Neural cell (in vitro differentiated cells): ENCODE results near the gene CRIM1. TPM values are rescaled to one million over a fixed set of nuclear protein-coding genes. Genes with fewer than 3 reads are reported as not detected.

Experiments used
- H2AFZ ChIP-seq: fragments of 200-600, 300-800 bp; sonication (generic), shearing (Covaris generic); 2 replicates; pipeline ENCODE4 v1.6.0; 2014; ENCODE audit warnings: low read depth, mild to moderate bottlenecking, antibody characterized with exemption, low read length, moderate library complexity
- H3F3A ChIP-seq: fragments of 200-600 bp; shearing (Covaris generic); 2 replicates; pipeline ENCODE4 v1.6.1; 2016; ENCODE audit warnings: mild to moderate bottlenecking, moderate library complexity, mixed read lengths, antibody characterized with exemption, low read length; ENCODE audit not compliant: insufficient read depth, poor library complexity, severe bottlenecking
- H3K27ac ChIP-seq: fragments of 200-600, 300-800 bp; sonication (generic), shearing (Covaris generic); 2 replicates; pipeline ENCODE4 v1.5.1; 2014; ENCODE audit warnings: mild to moderate bottlenecking, low read length, moderate library complexity
- H3K27me3 ChIP-seq: fragments of 300-800, 200-600 bp; sonication (generic), shearing (Covaris generic); 2 replicates; pipeline ENCODE4 v1.6.0; 2014; ENCODE audit warnings: mild to moderate bottlenecking, low read depth, low read length, moderate library complexity; ENCODE audit not compliant: insufficient read depth
- H3K36me3 ChIP-seq: fragments of 300-800, 200-600 bp; sonication (generic), shearing (Covaris generic); 2 replicates; pipeline ENCODE4 v1.5.1; 2014; ENCODE audit warnings: mild to moderate bottlenecking, antibody characterized with exemption, low read length, moderate library complexity; ENCODE audit not compliant: insufficient read depth
- H3K4me2 ChIP-seq: fragments of 300-800, 200-600 bp; sonication (generic), shearing (Covaris generic); 2 replicates; pipeline ENCODE4 v1.6.0; 2014; ENCODE audit warnings: mild to moderate bottlenecking, low read length
- H3K4me3 ChIP-seq: fragments of 300-800, 200-600 bp; sonication (generic), shearing (Covaris generic); 2 replicates; pipeline ENCODE4 v1.5.1; 2014; ENCODE audit warnings: mild to moderate bottlenecking, low read length, moderate library complexity
- H3K79me2 ChIP-seq: fragments of 200-600 bp; shearing (Covaris generic); replicated peaks from 2 replicates; pipeline ENCODE4 v1.6.0; 2014; ENCODE audit warnings: mild to moderate bottlenecking, low read length, moderate library complexity; ENCODE audit not compliant: insufficient read depth
- H3K9ac ChIP-seq: fragments of 300-800, 200-600 bp; sonication (generic), shearing (Covaris generic); 2 replicates; pipeline ENCODE4 v1.6.1; 2016; ENCODE audit warnings: mild to moderate bottlenecking, low read length, mixed read lengths
- H3K9me2 ChIP-seq: fragments of 200-600 bp; shearing (Covaris generic); 2 replicates; pipeline ENCODE4 v1.6.1; 2016; ENCODE audit warnings: mild to moderate bottlenecking, low read length, mixed read lengths; ENCODE audit not compliant: insufficient read depth
- H3K9me3 ChIP-seq: fragments of 200-600, 300-800 bp; sonication (generic), shearing (Covaris generic); 2 replicates; pipeline ENCODE4 v1.6.1; 2016; ENCODE audit warnings: mild to moderate bottlenecking, mixed run types, low read length, moderate library complexity, mixed read lengths
- H4K20me1 ChIP-seq: fragments of 200-600 bp; shearing (Covaris generic); 2 replicates; pipeline ENCODE4 v1.6.1; 2016; ENCODE audit warnings: mild to moderate bottlenecking, mixed run types; ENCODE audit not compliant: insufficient read depth
- EP300 ChIP-seq: fragments of 450-650 bp; conservative IDR thresholded peaks from 2 replicates; pipeline ENCODE4 v1.6.1; 2014; ENCODE audit warnings: antibody characterized with exemption, mild to moderate bottlenecking, moderate library complexity; ENCODE audit not compliant: poor library complexity, severe bottlenecking
- EZH2 ChIP-seq: fragments of 200-600, 300-800 bp; shearing (Covaris generic), sonication (generic); IDR thresholded peaks from 2 replicates; pipeline ENCODE4 v1.6.1; 2014; ENCODE audit warnings: antibody characterized with exemption, low read length, borderline replicate concordance, mild to moderate bottlenecking; ENCODE audit not compliant: insufficient read depth, poor library complexity, severe bottlenecking
- MXI1 ChIP-seq: fragments of 450-650 bp; conservative IDR thresholded peaks from 2 replicates; pipeline ENCODE4 v1.6.1; 2014; ENCODE audit warnings: antibody characterized with exemption, mild to moderate bottlenecking; ENCODE audit not compliant: poor library complexity, severe bottlenecking
- POLR2AphosphoS5 ChIP-seq: IDR thresholded peaks from 2 replicates; pipeline ENCODE4 v1.6.1; 2012
- RAD21 ChIP-seq: fragments of 450-650 bp; conservative IDR thresholded peaks from 2 replicates; pipeline ENCODE4 v1.6.1; 2014; ENCODE audit warnings: antibody characterized with exemption, mild to moderate bottlenecking, moderate library complexity
- SMC3 ChIP-seq: fragments of 450-650 bp; conservative IDR thresholded peaks from 2 replicates; pipeline ENCODE4 v1.6.1; 2014; ENCODE audit warnings: antibody characterized with exemption, mild to moderate bottlenecking, moderate library complexity; ENCODE audit not compliant: poor library complexity
- TAF1 ChIP-seq: IDR thresholded peaks from 2 replicates; pipeline ENCODE4 v1.6.1; 2012; ENCODE audit warnings: low read depth
- polyA plus RNA-seq: library from polyadenylated mRNA; depleted of rRNA; stranded (reverse); fragments of >200 nt; gene quantifications from 2 replicates; pipeline ENCODE4 v1.2.3, GENCODE V29; 2014
- TF ChIP-seq, protein P1 (sequence below): fragments of 450-650 bp; IDR thresholded peaks from 2 replicates; pipeline ENCODE4 v1.5.1; 2014; ENCODE audit warnings: antibody characterized with exemption, mild to moderate bottlenecking, moderate library complexity; ENCODE audit not compliant: poor library complexity, severe bottlenecking
- TF ChIP-seq, protein P2 (sequence below): IDR thresholded peaks from 2 replicates; pipeline ENCODE4 v1.6.1; 2012; ENCODE audit warnings: borderline replicate concordance

Gene CRIM1
- polyA plus RNA-seq, 1 donor from 2014 or later = 6.7 TPM

DNA sequence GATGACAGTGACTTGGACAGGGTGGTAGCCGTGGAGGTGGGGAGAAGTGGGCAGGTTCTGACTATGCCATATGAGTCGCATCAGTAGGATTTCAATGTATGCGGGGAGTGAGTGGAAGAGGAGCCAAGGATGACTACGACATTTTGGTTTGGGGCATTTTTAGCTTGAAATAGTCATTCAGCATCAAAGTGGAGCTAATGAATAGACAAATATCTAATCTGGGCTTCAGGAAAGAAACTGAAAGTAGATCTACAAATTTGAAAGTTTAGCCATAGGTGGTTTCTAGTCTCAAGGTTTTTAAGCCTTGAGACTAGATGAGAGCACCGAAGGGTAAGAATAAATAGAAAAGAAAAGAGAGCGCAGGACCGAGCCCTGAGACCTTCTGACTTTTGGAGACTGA lies 184.1 kb downstream of the CRIM1 start:
- Histone ChIP-seq H3K79me2 (no peaks in the 10 kb centered on the region), H2AFZ (no peak overlapping the region), H3K27me3 (no peaks in the 10 kb centered on the region), H3K4me2 (no peak overlapping the region), H3K9ac (no peak overlapping the region), H3K9me3 (no peaks in the 10 kb centered on the region), H3K4me3 (no peak overlapping the region), H4K20me1 (no peaks in the 10 kb centered on the region), H3K27ac (no peak overlapping the region), H3K9me2 (no peaks in the 10 kb centered on the region), H3F3A (no peaks in the 10 kb centered on the region), H3K36me3 (no peaks in the 10 kb centered on the region)
- TF ChIP-seq, protein P1, sequence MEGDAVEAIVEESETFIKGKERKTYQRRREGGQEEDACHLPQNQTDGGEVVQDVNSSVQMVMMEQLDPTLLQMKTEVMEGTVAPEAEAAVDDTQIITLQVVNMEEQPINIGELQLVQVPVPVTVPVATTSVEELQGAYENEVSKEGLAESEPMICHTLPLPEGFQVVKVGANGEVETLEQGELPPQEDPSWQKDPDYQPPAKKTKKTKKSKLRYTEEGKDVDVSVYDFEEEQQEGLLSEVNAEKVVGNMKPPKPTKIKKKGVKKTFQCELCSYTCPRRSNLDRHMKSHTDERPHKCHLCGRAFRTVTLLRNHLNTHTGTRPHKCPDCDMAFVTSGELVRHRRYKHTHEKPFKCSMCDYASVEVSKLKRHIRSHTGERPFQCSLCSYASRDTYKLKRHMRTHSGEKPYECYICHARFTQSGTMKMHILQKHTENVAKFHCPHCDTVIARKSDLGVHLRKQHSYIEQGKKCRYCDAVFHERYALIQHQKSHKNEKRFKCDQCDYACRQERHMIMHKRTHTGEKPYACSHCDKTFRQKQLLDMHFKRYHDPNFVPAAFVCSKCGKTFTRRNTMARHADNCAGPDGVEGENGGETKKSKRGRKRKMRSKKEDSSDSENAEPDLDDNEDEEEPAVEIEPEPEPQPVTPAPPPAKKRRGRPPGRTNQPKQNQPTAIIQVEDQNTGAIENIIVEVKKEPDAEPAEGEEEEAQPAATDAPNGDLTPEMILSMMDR = no peak
- TF ChIP-seq RAD21 = no peak
- no peak for TF ChIP-seq MXI1

DNA sequence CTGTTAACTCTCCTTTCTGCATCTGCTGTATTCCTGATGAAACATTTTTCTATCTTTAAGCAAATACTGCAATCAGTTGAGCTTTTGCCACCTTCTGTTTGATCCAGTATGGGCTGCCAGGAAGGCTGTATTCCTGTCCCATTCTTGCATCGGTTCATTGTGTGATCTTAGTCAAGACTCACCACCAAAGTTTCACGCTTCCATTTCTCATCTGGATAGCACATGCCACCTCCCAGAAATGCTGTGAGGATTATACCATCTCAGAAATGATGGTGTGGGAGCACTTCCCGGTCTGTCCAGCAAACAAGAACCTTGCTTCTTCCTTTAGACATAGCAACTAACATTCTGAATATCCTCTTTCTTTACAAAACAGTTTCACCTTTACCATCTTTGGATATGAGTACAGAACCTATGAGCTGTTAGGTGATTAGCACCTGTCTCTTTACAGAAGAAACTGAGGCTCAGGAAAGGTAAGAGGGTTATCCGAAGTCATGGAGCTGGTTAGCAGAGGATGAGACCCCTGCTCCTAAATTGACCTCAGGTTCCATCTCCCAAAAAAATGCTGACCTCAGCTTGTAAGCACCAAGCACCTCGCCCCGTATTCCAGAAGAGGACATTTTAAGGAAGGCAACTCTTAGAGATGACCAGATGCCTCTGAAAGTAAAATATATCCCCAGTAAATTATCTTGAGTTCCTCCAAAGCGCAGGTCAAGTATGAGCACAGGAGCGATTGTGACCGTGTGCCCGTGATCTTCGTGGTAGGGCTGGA lies 185.6 kb downstream of the CRIM1 start:
- no peaks in the 10 kb centered on the region for H3K36me3 ChIP-seq

More for the DNA sequence above, 185.6 kb downstream of the CRIM1 start:
- no peak overlapping the region for H3K4me2 ChIP-seq
- H3K9me2 ChIP-seq = no peaks in the 10 kb centered on the region
- no peaks in the 10 kb centered on the region for H3K9me3 ChIP-seq
- no peaks in the 10 kb centered on the region for H3K79me2 ChIP-seq
- H2AFZ ChIP-seq = no peak overlapping the region
- no peak overlapping the region for H3K9ac ChIP-seq
- no peaks in the 10 kb centered on the region for H3F3A ChIP-seq
- H3K27ac ChIP-seq = no peak overlapping the region
- no peak for TF ChIP-seq MXI1
- TF ChIP-seq POLR2AphosphoS5 = no peak
- TF ChIP-seq TAF1 = no peak
- TF ChIP-seq, protein P1 = no peak
- no peak for TF ChIP-seq EZH2
- no peak for TF ChIP-seq RAD21
- no peak for TF ChIP-seq SMC3
- TF ChIP-seq, protein P2, sequence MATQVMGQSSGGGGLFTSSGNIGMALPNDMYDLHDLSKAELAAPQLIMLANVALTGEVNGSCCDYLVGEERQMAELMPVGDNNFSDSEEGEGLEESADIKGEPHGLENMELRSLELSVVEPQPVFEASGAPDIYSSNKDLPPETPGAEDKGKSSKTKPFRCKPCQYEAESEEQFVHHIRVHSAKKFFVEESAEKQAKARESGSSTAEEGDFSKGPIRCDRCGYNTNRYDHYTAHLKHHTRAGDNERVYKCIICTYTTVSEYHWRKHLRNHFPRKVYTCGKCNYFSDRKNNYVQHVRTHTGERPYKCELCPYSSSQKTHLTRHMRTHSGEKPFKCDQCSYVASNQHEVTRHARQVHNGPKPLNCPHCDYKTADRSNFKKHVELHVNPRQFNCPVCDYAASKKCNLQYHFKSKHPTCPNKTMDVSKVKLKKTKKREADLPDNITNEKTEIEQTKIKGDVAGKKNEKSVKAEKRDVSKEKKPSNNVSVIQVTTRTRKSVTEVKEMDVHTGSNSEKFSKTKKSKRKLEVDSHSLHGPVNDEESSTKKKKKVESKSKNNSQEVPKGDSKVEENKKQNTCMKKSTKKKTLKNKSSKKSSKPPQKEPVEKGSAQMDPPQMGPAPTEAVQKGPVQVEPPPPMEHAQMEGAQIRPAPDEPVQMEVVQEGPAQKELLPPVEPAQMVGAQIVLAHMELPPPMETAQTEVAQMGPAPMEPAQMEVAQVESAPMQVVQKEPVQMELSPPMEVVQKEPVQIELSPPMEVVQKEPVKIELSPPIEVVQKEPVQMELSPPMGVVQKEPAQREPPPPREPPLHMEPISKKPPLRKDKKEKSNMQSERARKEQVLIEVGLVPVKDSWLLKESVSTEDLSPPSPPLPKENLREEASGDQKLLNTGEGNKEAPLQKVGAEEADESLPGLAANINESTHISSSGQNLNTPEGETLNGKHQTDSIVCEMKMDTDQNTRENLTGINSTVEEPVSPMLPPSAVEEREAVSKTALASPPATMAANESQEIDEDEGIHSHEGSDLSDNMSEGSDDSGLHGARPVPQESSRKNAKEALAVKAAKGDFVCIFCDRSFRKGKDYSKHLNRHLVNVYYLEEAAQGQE = no peak
- no peak for TF ChIP-seq EP300
- H4K20me1 ChIP-seq = no peaks in the 10 kb centered on the region
- H3K27me3 ChIP-seq = no peaks in the 10 kb centered on the region
- H3K4me3 ChIP-seq = no peak overlapping the region
